MM.1S (cell line): Measurements from ENCODE around the gene MEAF6.

Experiments used
- EZH2 ChIP-seq: fragments of 300-600 bp; sonication (generic); optimal IDR thresholded peaks from 2 replicates; pipeline ENCODE3; 2017; ENCODE audit warnings: low read depth, mild to moderate bottlenecking, antibody characterized with exemption, low read length, mixed read lengths
- EZH2phosphoT487 ChIP-seq: fragments of 300-600 bp; sonication (generic); IDR thresholded peaks from 2 replicates; pipeline ENCODE4 v1.6.1; 2018; ENCODE audit warnings: antibody characterized with exemption, low read length
- TF ChIP-seq, protein P1 (sequence below): fragments of 300-600 bp; sonication (generic); IDR thresholded peaks from 2 replicates; pipeline ENCODE4 v1.5.1; 2016; ENCODE audit warnings: antibody characterized with exemption, low read length, mixed read lengths

DNA sequence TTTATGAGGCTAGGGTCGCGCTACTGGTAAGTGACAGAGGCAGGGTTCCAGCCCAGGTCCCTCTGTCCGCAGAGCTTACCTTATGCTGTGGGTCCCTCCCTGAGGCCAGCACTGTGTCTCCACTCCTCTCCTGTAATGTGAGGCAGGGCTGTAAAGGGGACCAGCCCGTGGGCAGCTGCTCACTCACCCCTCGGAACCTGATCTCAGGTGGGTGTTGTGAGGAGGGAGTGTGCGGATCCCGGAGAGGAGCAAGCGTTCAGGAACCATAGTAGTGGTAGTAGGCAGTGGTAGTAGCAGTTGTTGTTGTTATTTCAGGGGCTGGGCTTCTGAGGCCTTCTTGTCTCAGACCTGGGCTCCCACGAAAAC lies 38.5 kb downstream of the MEAF6 start:
- TF ChIP-seq EZH2 (no peak), EZH2phosphoT487 (no peak)
- TF ChIP-seq, protein P1, sequence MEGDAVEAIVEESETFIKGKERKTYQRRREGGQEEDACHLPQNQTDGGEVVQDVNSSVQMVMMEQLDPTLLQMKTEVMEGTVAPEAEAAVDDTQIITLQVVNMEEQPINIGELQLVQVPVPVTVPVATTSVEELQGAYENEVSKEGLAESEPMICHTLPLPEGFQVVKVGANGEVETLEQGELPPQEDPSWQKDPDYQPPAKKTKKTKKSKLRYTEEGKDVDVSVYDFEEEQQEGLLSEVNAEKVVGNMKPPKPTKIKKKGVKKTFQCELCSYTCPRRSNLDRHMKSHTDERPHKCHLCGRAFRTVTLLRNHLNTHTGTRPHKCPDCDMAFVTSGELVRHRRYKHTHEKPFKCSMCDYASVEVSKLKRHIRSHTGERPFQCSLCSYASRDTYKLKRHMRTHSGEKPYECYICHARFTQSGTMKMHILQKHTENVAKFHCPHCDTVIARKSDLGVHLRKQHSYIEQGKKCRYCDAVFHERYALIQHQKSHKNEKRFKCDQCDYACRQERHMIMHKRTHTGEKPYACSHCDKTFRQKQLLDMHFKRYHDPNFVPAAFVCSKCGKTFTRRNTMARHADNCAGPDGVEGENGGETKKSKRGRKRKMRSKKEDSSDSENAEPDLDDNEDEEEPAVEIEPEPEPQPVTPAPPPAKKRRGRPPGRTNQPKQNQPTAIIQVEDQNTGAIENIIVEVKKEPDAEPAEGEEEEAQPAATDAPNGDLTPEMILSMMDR: no peak
